ENCODE data around the gene CSAD.
"Not testable (repeated sequence)": the region's sequence is repeated elsewhere in the genome, so short reads cannot be mapped to it uniquely, and the experiment has no call there.

CSAD gene

DNA sequence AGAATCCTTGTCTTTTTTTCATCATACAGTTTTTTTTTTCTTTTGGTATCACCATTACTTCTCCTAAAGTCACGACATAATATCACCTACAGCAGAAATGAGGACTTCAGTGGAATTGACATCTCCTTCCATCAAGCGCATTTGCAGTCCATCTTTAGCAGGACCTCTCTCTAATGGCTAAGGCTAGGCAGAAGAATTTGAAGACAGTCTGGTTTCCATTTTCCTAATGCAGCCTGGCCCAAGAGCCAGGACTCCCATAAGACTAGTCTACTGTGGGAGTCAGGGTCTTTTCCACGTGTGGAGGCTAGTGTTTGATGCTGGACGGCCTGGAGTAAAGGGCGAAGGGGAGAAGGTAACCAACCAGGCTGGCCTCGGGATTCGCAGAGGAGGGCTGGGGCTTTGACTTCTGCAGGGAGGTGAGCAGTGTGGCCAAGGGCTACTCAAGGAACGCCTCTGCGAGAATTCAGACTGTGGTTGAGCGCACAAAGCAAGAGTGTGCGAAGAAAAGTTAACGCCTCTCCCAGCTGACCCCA is 972 bp downstream of the CSAD start:
- Histone ChIP-seq H3K9me3 (ENCODE audit: control insufficient read depth, insufficient read depth, low read length) (no peaks in the 10 kb centered on the region), H3K4me3 (ENCODE audit: low read length) (peak overlapping the region; percentile 75; the same call in 1 of the 2 replicates), H3K36me3 (ENCODE audit: control insufficient read depth, insufficient read depth, low read length) (peaks cover 6% of the 10 kb centered on the region; the same call in 1 of the 2 replicates), H3K27me3 (ENCODE audit: control insufficient read depth, insufficient read depth, low read length) (peaks cover 10% of the 10 kb centered on the region; the same call in 1 of the 2 replicates), H3K27ac (ENCODE audit: low read length) (no peak overlapping the region), H3K4me1 (ENCODE audit: control insufficient read depth, insufficient read depth, low read length) (no peaks in the 10 kb centered on the region)
- WGBS (ENCODE audit: insufficient coverage, insufficient read length), result no CpG with 5 or more reads among the region's 12 CpGs
- DNase-seq (ENCODE audit: low read depth, low spot score), result no peak

DNA sequence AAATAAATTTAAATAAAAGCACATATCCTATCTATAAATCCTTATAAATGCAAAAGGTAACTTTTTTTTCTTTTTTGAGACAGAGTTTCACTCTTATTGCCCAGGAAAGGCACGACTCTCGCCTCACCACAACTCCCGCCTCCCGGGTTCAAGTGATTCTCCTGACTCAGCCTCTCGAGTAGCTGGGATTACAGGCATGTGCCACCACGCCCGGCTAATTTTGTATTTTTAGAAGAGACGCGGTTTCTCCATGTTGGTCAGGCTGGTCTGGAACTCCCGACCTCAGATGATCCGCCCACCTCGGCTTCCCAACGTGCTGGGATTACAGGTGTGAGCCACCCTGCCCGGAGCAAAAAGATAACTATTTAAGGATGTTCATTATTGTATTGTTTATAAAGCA is 1.9 kb downstream of the CSAD start:
- peaks cover 13% of the 10 kb centered on the region; the same call in 1 of the 2 replicates for H3K27me3 ChIP-seq (ENCODE audit: control insufficient read depth, insufficient read depth, low read length)
- not testable (repeated sequence) for H3K4me1 ChIP-seq (ENCODE audit: control insufficient read depth, insufficient read depth, low read length); H3K4me3 ChIP-seq (ENCODE audit: low read length)

GRCh38 chr12:53177447-53177846 is 3.3 kb downstream of the CSAD start:
- H3K36me3 ChIP-seq (ENCODE audit: control insufficient read depth, insufficient read depth, low read length); H3K4me3 ChIP-seq (ENCODE audit: low read length); DNase-seq (ENCODE audit: low read depth, low spot score); H3K4me1 ChIP-seq (ENCODE audit: control insufficient read depth, insufficient read depth, low read length); H3K9me3 ChIP-seq (ENCODE audit: control insufficient read depth, insufficient read depth, low read length); H3K27ac ChIP-seq (ENCODE audit: low read length): not testable (repeated sequence)
- WGBS (ENCODE audit: insufficient coverage, insufficient read length), result no CpG with 5 or more reads among the region's 6 CpGs
- H3K27me3 ChIP-seq (ENCODE audit: control insufficient read depth, insufficient read depth, low read length), result peaks cover 25% of the 10 kb centered on the region; the same call in 1 of the 2 replicates

More for the DNA sequence above, 1.9 kb downstream of the CSAD start:
- H3K27ac ChIP-seq (ENCODE audit: low read length); DNase-seq (ENCODE audit: low read depth, low spot score); H3K36me3 ChIP-seq (ENCODE audit: control insufficient read depth, insufficient read depth, low read length); H3K9me3 ChIP-seq (ENCODE audit: control insufficient read depth, insufficient read depth, low read length): not testable (repeated sequence)
- no CpG with 5 or more reads among the region's 14 CpGs for WGBS (ENCODE audit: insufficient coverage, insufficient read length)

DNA sequence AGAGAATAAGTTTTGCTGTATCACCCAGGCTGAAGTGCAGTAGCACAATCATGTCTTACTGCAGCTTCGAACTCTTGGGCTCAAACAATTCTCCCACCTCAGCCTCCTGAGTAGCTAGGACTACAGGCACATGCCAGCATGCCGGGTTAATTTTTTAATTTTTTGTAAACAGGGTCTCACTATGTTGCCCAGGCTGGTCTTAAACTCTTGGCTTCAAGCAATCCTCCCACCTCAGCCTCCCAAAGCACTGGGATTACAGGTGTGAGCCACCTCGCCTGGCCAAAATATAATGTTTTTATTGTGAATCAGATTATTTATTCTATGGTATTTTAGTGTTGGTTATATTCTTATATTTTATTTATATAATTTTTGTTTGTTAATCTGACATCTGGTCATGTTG is 4.0 kb downstream of the CSAD start:
- no peaks in the 10 kb centered on the region for H3K4me1 ChIP-seq (ENCODE audit: control insufficient read depth, insufficient read depth, low read length)
- H3K4me3 ChIP-seq (ENCODE audit: low read length), result no peak overlapping the region
- no peaks in the 10 kb centered on the region for H3K9me3 ChIP-seq (ENCODE audit: control insufficient read depth, insufficient read depth, low read length)
- H3K27me3 ChIP-seq (ENCODE audit: control insufficient read depth, insufficient read depth, low read length), result peaks cover 32% of the 10 kb centered on the region
- no peak overlapping the region for H3K27ac ChIP-seq (ENCODE audit: low read length)
- H3K36me3 ChIP-seq (ENCODE audit: control insufficient read depth, insufficient read depth, low read length), result no peaks in the 10 kb centered on the region
- WGBS (ENCODE audit: insufficient coverage, insufficient read length), result no CpG with 5 or more reads among the region's 3 CpGs
- no peak for DNase-seq (ENCODE audit: low read depth, low spot score)

- H3K9me3 ChIP-seq (ENCODE audit: control insufficient read depth, insufficient read depth, low read length), result no peaks in the 10 kb centered on the region
- WGBS (ENCODE audit: insufficient coverage, insufficient read length), result no CpG with 5 or more reads among the region's 4 CpGs
- no peaks in the 10 kb centered on the region for H3K4me1 ChIP-seq (ENCODE audit: control insufficient read depth, insufficient read depth, low read length)
- H3K27me3 ChIP-seq (ENCODE audit: control insufficient read depth, insufficient read depth, low read length), result peaks cover 38% of the 10 kb centered on the region
- H3K36me3 ChIP-seq (ENCODE audit: control insufficient read depth, insufficient read depth, low read length), result no peaks in the 10 kb centered on the region
- H3K4me3 ChIP-seq (ENCODE audit: low read length), result no peak overlapping the region
- peak; percentile 88 for DNase-seq (ENCODE audit: low read depth, low spot score)
- no peak overlapping the region for H3K27ac ChIP-seq (ENCODE audit: low read length)
These were observed 5.7 kb downstream of the CSAD start for GRCh38 chr12:53174881-53175491.

- DNase-seq (ENCODE audit: low read depth, low spot score), result no peak
- Histone ChIP-seq H3K4me1 (ENCODE audit: control insufficient read depth, insufficient read depth, low read length) (no peaks in the 10 kb centered on the region), H3K9me3 (ENCODE audit: control insufficient read depth, insufficient read depth, low read length) (no peaks in the 10 kb centered on the region), H3K27ac (ENCODE audit: low read length) (no peak overlapping the region), H3K36me3 (ENCODE audit: control insufficient read depth, insufficient read depth, low read length) (no peaks in the 10 kb centered on the region), H3K27me3 (ENCODE audit: control insufficient read depth, insufficient read depth, low read length) (peaks cover 34% of the 10 kb centered on the region), H3K4me3 (ENCODE audit: low read length) (no peak overlapping the region)
- WGBS (ENCODE audit: insufficient coverage, insufficient read length), result no CpG with 5 or more reads among the region's 10 CpGs
These were observed 7.5 kb downstream of the CSAD start for GRCh38 chr12:53173085-53173715.

- DNase-seq (ENCODE audit: low read depth, low spot score), result no peak
- Histone ChIP-seq H3K4me3 (ENCODE audit: low read length) (no peak overlapping the region), H3K27me3 (ENCODE audit: control insufficient read depth, insufficient read depth, low read length) (peaks cover 34% of the 10 kb centered on the region), H3K9me3 (ENCODE audit: control insufficient read depth, insufficient read depth, low read length) (no peaks in the 10 kb centered on the region), H3K27ac (ENCODE audit: low read length) (no peak overlapping the region), H3K4me1 (ENCODE audit: control insufficient read depth, insufficient read depth, low read length) (no peaks in the 10 kb centered on the region), H3K36me3 (ENCODE audit: control insufficient read depth, insufficient read depth, low read length) (no peaks in the 10 kb centered on the region)
- WGBS (ENCODE audit: insufficient coverage, insufficient read length), result no CpG with 5 or more reads among the region's 11 CpGs
These were observed 8.4 kb downstream of the CSAD start for GRCh38 chr12:53172352-53172751.

- WGBS (ENCODE audit: insufficient coverage, insufficient read length), result no CpG with 5 or more reads among the region's 10 CpGs
- no peaks in the 10 kb centered on the region for H3K36me3 ChIP-seq (ENCODE audit: control insufficient read depth, insufficient read depth, low read length)
- DNase-seq (ENCODE audit: low read depth, low spot score), result no peak
- peaks cover 34% of the 10 kb centered on the region for H3K27me3 ChIP-seq (ENCODE audit: control insufficient read depth, insufficient read depth, low read length)
- H3K4me1 ChIP-seq (ENCODE audit: control insufficient read depth, insufficient read depth, low read length), result no peaks in the 10 kb centered on the region
- H3K27ac ChIP-seq (ENCODE audit: low read length), result no peak overlapping the region
- no peak overlapping the region for H3K4me3 ChIP-seq (ENCODE audit: low read length)
- H3K9me3 ChIP-seq (ENCODE audit: control insufficient read depth, insufficient read depth, low read length), result no peaks in the 10 kb centered on the region
These were observed 8.9 kb downstream of the CSAD start for GRCh38 chr12:53171725-53172329.

- Histone ChIP-seq H3K27ac (ENCODE audit: low read length) (no peak overlapping the region), H3K4me1 (ENCODE audit: control insufficient read depth, insufficient read depth, low read length) (no peaks in the 10 kb centered on the region), H3K27me3 (ENCODE audit: control insufficient read depth, insufficient read depth, low read length) (peaks cover 32% of the 10 kb centered on the region), H3K4me3 (ENCODE audit: low read length) (no peak overlapping the region), H3K9me3 (ENCODE audit: control insufficient read depth, insufficient read depth, low read length) (no peaks in the 10 kb centered on the region), H3K36me3 (ENCODE audit: control insufficient read depth, insufficient read depth, low read length) (no peaks in the 10 kb centered on the region)
- WGBS (ENCODE audit: insufficient coverage, insufficient read length), result no CpG with 5 or more reads among the region's 14 CpGs
- DNase-seq (ENCODE audit: low read depth, low spot score), result no peak
These were observed 9.6 kb downstream of the CSAD start for GRCh38 chr12:53170876-53171724.

GRCh38 chr12:53170215-53170614 is 10.5 kb downstream of the CSAD start:
- H3K36me3 ChIP-seq (ENCODE audit: control insufficient read depth, insufficient read depth, low read length), result no peaks in the 10 kb centered on the region
- H3K4me1 ChIP-seq (ENCODE audit: control insufficient read depth, insufficient read depth, low read length), result no peaks in the 10 kb centered on the region
- no peak for DNase-seq (ENCODE audit: low read depth, low spot score)
- WGBS (ENCODE audit: insufficient coverage, insufficient read length), result no CpG with 5 or more reads among the region's 8 CpGs
- H3K4me3 ChIP-seq (ENCODE audit: low read length), result no peak overlapping the region
- H3K27ac ChIP-seq (ENCODE audit: low read length), result no peak overlapping the region
- H3K27me3 ChIP-seq (ENCODE audit: control insufficient read depth, insufficient read depth, low read length), result peaks cover 30% of the 10 kb centered on the region
- no peaks in the 10 kb centered on the region for H3K9me3 ChIP-seq (ENCODE audit: control insufficient read depth, insufficient read depth, low read length)

Data from iPS DF 6.9 (cell line).